ENCODE measurements around the gene SLC25A26. TPM values are rescaled to one million over a fixed set of nuclear protein-coding genes. Genes with fewer than 3 reads are reported as not detected.
A peak's percentile ranks its signal among the peaks of the same experiment; 100 is the strongest.

The SLC25A26 gene
- total and polyA plus RNA-seq, 7 donors: 21.0 to 43.6 (median 31.9) TPM

- intact Hi-C loops (cut with DNase I): no loop called here
- Histone ChIP-seq H3K27ac (no peak overlapping the region), H3K4me3 (no peak overlapping the region), H3K36me3 (ENCODE audit: insufficient read depth in 1 of 2, low read depth in 1 of 2) (no peaks in the 10 kb centered on the region), H3K27me3 (ENCODE audit: insufficient read depth in 3 of 3, low read length in 2 of 3) (no peaks in the 10 kb centered on the region), H3K9me3 (no peaks in the 10 kb centered on the region), H3K4me1 (no peaks in the 10 kb centered on the region)
- ATAC-seq (no peak), DNase-seq (no peak)
- no peak for TF ChIP-seq CTCF (IDR thresholded peaks at IDR 0.05)
- 34 to 37% (median 36%) methylated on average over 4 of the region's 4 CpGs for WGBS, 3 donors
Measured at GRCh38 chr3:66336333-66336766, 115.5 kb downstream of the SLC25A26 start.

- WGBS, 3 donors: 49 to 64% (median 55%) methylated on average over 3 of the region's 3 CpGs
- TF ChIP-seq CTCF (IDR thresholded peaks at IDR 0.05): no peak
- H3K27ac ChIP-seq: no peak overlapping the region
- H3K9me3 ChIP-seq: no peaks in the 10 kb centered on the region
- H3K36me3 ChIP-seq (ENCODE audit: insufficient read depth in 1 of 2, low read depth in 1 of 2): no peaks in the 10 kb centered on the region
- ATAC-seq (no peak), DNase-seq (no peak)
- no peaks in the 10 kb centered on the region for H3K27me3 ChIP-seq (ENCODE audit: insufficient read depth in 3 of 3, low read length in 2 of 3)
- intact Hi-C loops (cut with DNase I): no loop called here
- H3K4me1 ChIP-seq: no peaks in the 10 kb centered on the region
- no peak overlapping the region for H3K4me3 ChIP-seq
Measured at GRCh38 chr3:66338927-66339326, 118.1 kb downstream of the SLC25A26 start.

- ATAC-seq (no peak), DNase-seq (no peak)
- no peaks in the 10 kb centered on the region for H3K9me3 ChIP-seq
- no peaks in the 10 kb centered on the region for H3K4me1 ChIP-seq
- no peaks in the 10 kb centered on the region for H3K36me3 ChIP-seq (ENCODE audit: insufficient read depth in 1 of 2, low read depth in 1 of 2)
- no peak for TF ChIP-seq CTCF (IDR thresholded peaks at IDR 0.05)
- no peak overlapping the region for H3K27ac ChIP-seq
- WGBS, 3 donors: 54 to 71% (median 64%) methylated on average over 8 of the region's 8 CpGs
- intact Hi-C loops (cut with DNase I): no loop called here
- H3K4me3 ChIP-seq: no peak overlapping the region
- no peaks in the 10 kb centered on the region for H3K27me3 ChIP-seq (ENCODE audit: insufficient read depth in 3 of 3, low read length in 2 of 3)
Measured at GRCh38 chr3:66342717-66343356, 122.0 kb downstream of the SLC25A26 start.

GRCh38 chr3:66344391-66344811 lies 123.6 kb downstream of the SLC25A26 start:
- 89 to 94% (median 90%) methylated on average over 9 of the region's 9 CpGs for WGBS, 3 donors
- H3K27me3 ChIP-seq (ENCODE audit: insufficient read depth in 3 of 3, low read length in 2 of 3): no peaks in the 10 kb centered on the region
- H3K27ac ChIP-seq: no peak overlapping the region
- no peak overlapping the region for H3K4me3 ChIP-seq
- no peak for ATAC-seq
- no peaks in the 10 kb centered on the region for H3K36me3 ChIP-seq (ENCODE audit: insufficient read depth in 1 of 2, low read depth in 1 of 2)
- H3K9me3 ChIP-seq: no peaks in the 10 kb centered on the region
- DNase-seq: peak in 1 of 2 donors; percentile 52
- intact Hi-C loops (cut with DNase I): no loop called here
- TF ChIP-seq CTCF (IDR thresholded peaks at IDR 0.05): no peak
- peaks cover 7% of the 10 kb centered on the region for H3K4me1 ChIP-seq
